Pancreas (tissue), 10 donors: ENCODE results near the gene PROCR. TPM values are rescaled to one million over a fixed set of nuclear protein-coding genes. Genes with fewer than 3 reads are reported as not detected.

Experiments used
- ATAC-seq, 4 donors: fragments of 200-7000 bp; cut with Tn5 transposase; one replicate each; pipeline versions ENCODE4 v1.8.0 to v1.9.1; 2020; ENCODE audit warnings: mild to moderate bottlenecking in 4 of 4, moderate library complexity in 4 of 4
- DNase-seq, 6 donors: peaks; one replicate each; pipeline ENCODE4 v3.0.0-alpha.2; 2020
- FAIRE-seq: peaks from 2 replicates; lab custom pipeline; 2012; peaks lifted over from hg19 to GRCh38; lab: Jason Lieb, UNC
- H3K27ac ChIP-seq, 4 donors: fragments of 200-600 bp; sonication (generic); 1 replicate in 3 of 4; 2 replicates in 1 of 4; pipeline versions ENCODE4 v1.5.0 to v1.8.0; 2020
- H3K27me3 ChIP-seq, 4 donors: fragments of 200-600 bp; one replicate each; pipeline ENCODE4 v1.8.0; 2021
- H3K36me3 ChIP-seq, 3 donors: fragments of 200-600 bp; sonication (generic) in 1 of 3; one replicate each; pipeline versions ENCODE4 v1.5.0 to v1.8.0; 2020 to 2021
- H3K4me1 ChIP-seq, 3 donors: fragments of 200-600 bp; one replicate each; pipeline ENCODE4 v1.8.0; 2021
- H3K4me3 ChIP-seq, 4 donors: fragments of 200-600 bp; sonication (generic) in 2 of 4; one replicate each; pipeline versions ENCODE4 v1.5.0 to v1.8.0; 2020 to 2021
- H3K9me3 ChIP-seq, 4 donors: fragments of 200-600 bp; one replicate each; pipeline ENCODE4 v1.8.0; 2021
- WGBS, 2 donors: extraction: QIAGEN DNeasy Blood & Tissue Kit; methylation state at CpG; one replicate each; pipeline ENCODE4 v1.1.7; 2013; 5-methylcytosine and 5-hydroxymethylcytosine counted together
- intact Hi-C, 3 donors: fragments of 100-400 bp; cut with DNase I; formaldehyde crosslinking; loops; one replicate each; pipeline versions ENCODE4 v1.11.1 to v1.14.2; 2022
- polyA plus RNA-seq, 2 donors: library from polyadenylated mRNA; stranded (reverse); fragments of 200-250 nt; gene quantifications; one replicate each; pipeline ENCODE4 v1.2.3, GENCODE V29; 2013
- total RNA-seq, 6 donors: library from RNA; stranded (reverse); fragmentation: NEBNext Ultra II Directional in 4 of 6; extraction: Animal tissue kit (Norgen Biotek cat#: 25700) in 4 of 6; gene quantifications; one replicate each; pipeline versions ENCODE4 v1.2.1 to v1.2.4, GENCODE V29; 2021 to 2023
- TF ChIP-seq, protein P1 (sequence below), 4 donors: fragments of 200-600 bp; sonication (generic) in 3 of 4; IDR thresholded peaks; one replicate each; pipeline versions ENCODE4 v1.5.0 to v1.8.0; 2021; ENCODE audit warnings: antibody characterized with exemption in 4 of 4
- donor health status: healthy with polysubstance abuse.
- donor health status: DM: no; HTN: no; CAD: no; lungs with moderate emphysema.
- donor health status: DM: no; HTN: no; CAD: no.
- donor health status: control.
- donor health status: control.
- donor health status: Bipolar disorder and iron deficiency.
- donor health status: DM: yes; HTN: yes; CAD: no.
- donor health status: DM: no; HTN: no; CAD: no.
- donor health status: DM: no; HTN: no; CAD: no.
- donor health status: DM: yes; HTN: yes; CAD: no.

Gene PROCR
- total and polyA plus RNA-seq, 8 donors = 3.2 to 16.8 (median 10.8) TPM

DNA sequence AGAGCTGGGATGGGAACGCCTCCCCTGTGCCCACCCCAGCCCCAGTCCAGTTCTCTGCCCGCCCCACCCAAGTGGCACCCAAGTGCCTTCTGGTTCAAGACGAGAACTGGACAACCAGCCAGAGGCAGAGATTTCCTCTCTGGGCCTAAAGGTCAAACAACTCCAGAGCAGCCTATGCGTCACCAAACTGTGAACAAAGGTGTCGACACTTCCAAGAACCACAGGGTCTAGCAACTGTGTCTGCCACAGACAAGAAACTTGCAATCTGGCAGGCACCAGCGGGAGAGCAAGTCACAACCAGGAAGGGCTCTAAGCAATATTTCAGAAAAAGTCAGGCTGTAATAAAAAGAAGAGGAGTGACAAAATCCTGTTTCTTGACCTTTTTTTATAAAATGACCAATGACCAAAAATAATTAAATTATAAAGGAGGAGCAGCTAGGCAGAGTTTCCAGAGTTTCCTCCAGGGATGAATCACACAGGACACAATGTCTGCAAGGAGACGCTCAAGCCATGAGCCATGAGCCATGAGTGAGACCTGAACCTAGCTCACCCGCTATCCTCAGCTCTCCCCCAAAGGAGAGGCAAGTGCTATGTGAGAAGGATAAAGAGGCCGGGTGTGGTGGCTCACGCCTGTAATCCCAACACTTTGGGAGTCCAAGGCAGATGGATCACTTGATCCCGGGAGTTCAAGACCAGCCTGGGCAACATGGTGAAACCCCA, 35.8 kb upstream of the PROCR start:
- Histone ChIP-seq H3K4me3 (no peak overlapping the region), H3K27ac (no peak overlapping the region), H3K9me3 (no peaks in the 10 kb centered on the region), H3K27me3 (no peaks in the 10 kb centered on the region), H3K36me3 (peaks cover 0 to 56% (median 13%) of the 10 kb centered on the region in 3 donors), H3K4me1 (peaks cover 0 to 10% (median 6%) of the 10 kb centered on the region in 3 donors)
- no peak for DNase-seq
- TF ChIP-seq, protein P1, sequence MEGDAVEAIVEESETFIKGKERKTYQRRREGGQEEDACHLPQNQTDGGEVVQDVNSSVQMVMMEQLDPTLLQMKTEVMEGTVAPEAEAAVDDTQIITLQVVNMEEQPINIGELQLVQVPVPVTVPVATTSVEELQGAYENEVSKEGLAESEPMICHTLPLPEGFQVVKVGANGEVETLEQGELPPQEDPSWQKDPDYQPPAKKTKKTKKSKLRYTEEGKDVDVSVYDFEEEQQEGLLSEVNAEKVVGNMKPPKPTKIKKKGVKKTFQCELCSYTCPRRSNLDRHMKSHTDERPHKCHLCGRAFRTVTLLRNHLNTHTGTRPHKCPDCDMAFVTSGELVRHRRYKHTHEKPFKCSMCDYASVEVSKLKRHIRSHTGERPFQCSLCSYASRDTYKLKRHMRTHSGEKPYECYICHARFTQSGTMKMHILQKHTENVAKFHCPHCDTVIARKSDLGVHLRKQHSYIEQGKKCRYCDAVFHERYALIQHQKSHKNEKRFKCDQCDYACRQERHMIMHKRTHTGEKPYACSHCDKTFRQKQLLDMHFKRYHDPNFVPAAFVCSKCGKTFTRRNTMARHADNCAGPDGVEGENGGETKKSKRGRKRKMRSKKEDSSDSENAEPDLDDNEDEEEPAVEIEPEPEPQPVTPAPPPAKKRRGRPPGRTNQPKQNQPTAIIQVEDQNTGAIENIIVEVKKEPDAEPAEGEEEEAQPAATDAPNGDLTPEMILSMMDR (IDR thresholded peaks at IDR 0.05) = no peak
- FAIRE-seq = no peak
- peak in 1 of 4 donors; percentile 51 for ATAC-seq
- intact Hi-C loops = no loop called here
- 90 to 92% methylated on average over 11 of the region's 11 CpGs for WGBS, 2 donors

DNA sequence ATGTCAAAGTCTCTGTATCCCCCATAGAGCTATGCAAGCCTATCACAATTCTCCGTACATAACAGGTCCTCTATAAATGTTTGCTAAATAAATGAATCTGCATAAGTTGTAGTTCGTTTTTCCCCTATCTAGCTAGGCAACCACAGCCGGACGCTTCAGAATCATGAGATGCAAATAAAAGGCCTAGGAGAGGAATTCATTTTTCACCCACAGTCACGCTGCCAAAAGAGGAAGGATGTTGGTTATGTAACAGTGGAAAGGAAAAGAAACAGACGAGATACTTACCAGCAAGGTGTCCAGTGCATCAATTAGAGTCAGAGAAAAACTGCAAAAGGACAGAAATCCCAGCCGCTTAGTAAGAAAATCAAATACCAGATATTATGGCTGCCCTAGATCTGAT, 27.2 kb upstream of the PROCR start:
- intact Hi-C loops = loop anchor here in 1 of 3 donors (5.0 kb wide), 1 partner anchor 63 kb away; no protein-coding TSS in a partner anchor
- Histone ChIP-seq H3K36me3 (peaks cover 0 to 10% (median 0%) of the 10 kb centered on the region in 3 donors), H3K4me3 (no peak overlapping the region), H3K27ac (no peak overlapping the region), H3K27me3 (no peaks in the 10 kb centered on the region), H3K4me1 (peaks cover 0 to 19% (median 4%) of the 10 kb centered on the region in 3 donors), H3K9me3 (no peaks in the 10 kb centered on the region)
- TF ChIP-seq, protein P1 (IDR thresholded peaks at IDR 0.05) = no peak
- 62 to 71% methylated on average over 7 of the region's 7 CpGs for WGBS, 2 donors
- DNase-seq (no peak), ATAC-seq (no peak), FAIRE-seq (no peak)

GRCh38 chr20:35145141-35145564, 26.7 kb upstream of the PROCR start:
- H3K27ac ChIP-seq = no peak overlapping the region
- DNase-seq = peak in 1 of 6 donors; percentile 31

GRCh38 chr20:35146299-35146919, 25.5 kb upstream of the PROCR start:
- peaks cover 0 to 6% (median 0%) of the 10 kb centered on the region in 3 donors for H3K36me3 ChIP-seq
- H3K27me3 ChIP-seq = no peaks in the 10 kb centered on the region
- H3K27ac ChIP-seq = peak overlapping the region; percentile 39 to 85 (median 74)
- H3K9me3 ChIP-seq = no peaks in the 10 kb centered on the region
- TF ChIP-seq, protein P1 (IDR thresholded peaks at IDR 0.05) = no peak
- ATAC-seq (peak; percentile 30 to 43 (median 36)), DNase-seq (peak in 5 of 6 donors; percentile 38 to 76 (median 53)), FAIRE-seq (no peak)
- peaks cover 0 to 22% (median 4%) of the 10 kb centered on the region in 3 donors for H3K4me1 ChIP-seq
- H3K4me3 ChIP-seq = peak overlapping the region; percentile 58 to 77 (median 66)
- 1 to 2% methylated on average over 23 of the region's 23 CpGs for WGBS, 2 donors
- intact Hi-C loops = no loop called here

More at GRCh38 chr20:35145141-35145564, 26.7 kb upstream of the PROCR start:
- peaks cover 0 to 19% (median 4%) of the 10 kb centered on the region in 3 donors for H3K4me1 ChIP-seq
- ATAC-seq (peak in 3 of 4 donors; percentile 17 to 55 (median 34)), FAIRE-seq (no peak)
- H3K4me3 ChIP-seq = peak overlapping the region in 1 of 4 donors; percentile 71
- 26 to 27% methylated on average over 2 of the region's 2 CpGs for WGBS, 2 donors
- H3K9me3 ChIP-seq = no peaks in the 10 kb centered on the region
- TF ChIP-seq, protein P1 (IDR thresholded peaks at IDR 0.05) = peak in 3 of 4 donors; percentile 13 to 41 (median 14)
- H3K36me3 ChIP-seq = peaks cover 0 to 6% (median 0%) of the 10 kb centered on the region in 3 donors
- intact Hi-C loops = no loop called here
- H3K27me3 ChIP-seq = no peaks in the 10 kb centered on the region
